NT2/D1 (cell line): ENCODE measurements around the gene SERTAD3.
A peak's percentile ranks its signal among the peaks of the same experiment; 100 is the strongest.
"Not testable (repeated sequence)": the region's sequence is repeated elsewhere in the genome, so short reads cannot be mapped to it uniquely, and the experiment has no call there.

Experiments
- DNase-seq: peaks from one replicate; pipeline ENCODE4 v3.0.0-alpha.2; 2011; ENCODE audit warnings: low read depth, low spot score
- H3K27me3 ChIP-seq: 2 replicates; pipeline ENCODE4 v1.6.0; 2011; ENCODE audit warnings: mild to moderate bottlenecking; ENCODE audit not compliant: insufficient read length, insufficient read depth
- H3K36me3 ChIP-seq: 2 replicates; pipeline ENCODE4 v1.6.1; 2011; ENCODE audit warnings: mild to moderate bottlenecking, low read length, mixed read lengths; ENCODE audit not compliant: insufficient read depth, insufficient read length
- H3K4me1 ChIP-seq: 2 replicates; pipeline ENCODE4 v1.5.1; 2011; ENCODE audit not compliant: insufficient read depth, insufficient read length
- H3K4me3 ChIP-seq: 2 replicates; pipeline ENCODE4 v1.5.1; 2011; ENCODE audit warnings: low read depth; ENCODE audit not compliant: insufficient read length
- H3K9ac ChIP-seq: 2 replicates; pipeline ENCODE4 v1.6.0; 2011; ENCODE audit warnings: low read depth; ENCODE audit not compliant: insufficient read length
- H3K9me3 ChIP-seq: 2 replicates; pipeline ENCODE4 v1.5.1; 2011; ENCODE audit warnings: mild to moderate bottlenecking, low read length; ENCODE audit not compliant: insufficient read depth
- SUZ12 ChIP-seq: IDR thresholded peaks from 2 replicates; pipeline ENCODE4 v1.6.1; 2011; ENCODE audit not compliant: insufficient read length, insufficient read depth; ENCODE audit errors: extremely low read depth
- YY1 ChIP-seq: IDR thresholded peaks from 2 replicates; pipeline ENCODE4 v1.6.1; 2011; ENCODE audit not compliant: insufficient read length, insufficient read depth
- ZNF274 ChIP-seq: IDR thresholded peaks from 2 replicates; pipeline ENCODE4 v1.6.1; 2011; ENCODE audit warnings: mild to moderate bottlenecking, low read depth, low read length

SERTAD3 gene

GRCh38 chr19:40464059-40465024, 20.2 kb upstream of the SERTAD3 start:
- Histone ChIP-seq H3K4me1 (peaks cover 10% of the 10 kb centered on the region), H3K4me3 (peak overlapping the region; percentile 62), H3K9ac (peak overlapping the region; percentile 64), H3K9me3 (no peaks in the 10 kb centered on the region), H3K36me3 (no peaks in the 10 kb centered on the region), H3K27me3 (peaks cover 29% of the 10 kb centered on the region)
- TF ChIP-seq ZNF274 (no peak), YY1 (no peak), SUZ12 (no peak)
- DNase-seq, result no peak

DNA sequence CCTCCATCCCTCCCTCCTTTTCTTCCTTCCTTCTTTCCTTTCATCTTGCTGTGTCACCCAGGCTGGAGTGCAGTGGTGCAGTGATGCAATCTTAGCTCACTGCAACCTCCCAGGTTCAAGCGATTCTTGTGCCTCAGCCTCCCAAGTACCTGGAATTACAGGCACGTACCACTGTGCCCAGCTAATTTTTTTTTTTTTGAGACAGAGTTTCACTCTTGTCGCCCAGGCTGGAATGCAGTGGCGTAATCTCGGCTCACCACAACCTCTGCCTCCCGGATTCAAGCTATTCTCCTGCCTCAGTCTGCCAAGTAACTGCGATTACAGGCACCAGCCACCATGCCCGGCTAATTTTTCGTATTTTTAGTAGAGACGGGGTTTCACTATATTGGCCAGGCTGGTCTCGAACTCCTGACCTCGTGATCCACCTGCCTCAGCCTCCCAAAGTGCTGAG, 19.5 kb upstream of the SERTAD3 start:
- H3K27me3 ChIP-seq, result peaks cover 26% of the 10 kb centered on the region
- not testable (repeated sequence) for H3K4me1 ChIP-seq, H3K9ac ChIP-seq, H3K4me3 ChIP-seq, DNase-seq, H3K9me3 ChIP-seq, H3K36me3 ChIP-seq

DNA sequence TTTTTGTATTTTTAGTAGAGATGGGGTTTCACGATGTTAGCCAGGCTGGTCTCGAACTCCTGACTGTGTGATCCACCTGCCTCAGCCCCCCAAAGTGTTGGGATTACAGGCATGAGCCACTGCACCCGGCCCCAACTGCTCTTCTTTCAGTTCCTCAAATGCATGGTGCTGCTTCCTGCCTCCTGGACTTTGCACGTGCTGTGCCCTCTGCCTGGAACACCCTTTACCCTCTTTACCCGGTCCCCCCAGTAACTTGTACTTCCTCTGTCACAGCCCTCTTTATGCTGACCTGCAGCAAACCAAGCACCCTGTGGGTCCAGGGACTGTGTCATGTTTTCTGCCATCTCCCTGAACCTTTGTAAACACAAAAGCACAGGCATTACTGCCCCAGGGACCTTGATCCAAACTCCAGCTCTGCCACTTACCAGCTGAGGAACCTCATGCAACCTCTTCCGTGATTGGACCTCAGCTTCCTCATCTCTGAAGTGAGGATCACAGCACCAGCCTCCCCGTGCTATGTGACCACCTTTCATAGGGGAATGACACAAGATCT, 17.6 kb upstream of the SERTAD3 start:
- H3K4me3 ChIP-seq, result no peak overlapping the region
- H3K9ac ChIP-seq, result no peak overlapping the region
- TF ChIP-seq ZNF274 (no peak), SUZ12 (no peak)
- peaks cover 4% of the 10 kb centered on the region for H3K36me3 ChIP-seq
- DNase-seq, result no peak
- H3K9me3 ChIP-seq, result no peaks in the 10 kb centered on the region
- H3K27me3 ChIP-seq, result peaks cover 9% of the 10 kb centered on the region
- peaks cover 8% of the 10 kb centered on the region for H3K4me1 ChIP-seq

DNA sequence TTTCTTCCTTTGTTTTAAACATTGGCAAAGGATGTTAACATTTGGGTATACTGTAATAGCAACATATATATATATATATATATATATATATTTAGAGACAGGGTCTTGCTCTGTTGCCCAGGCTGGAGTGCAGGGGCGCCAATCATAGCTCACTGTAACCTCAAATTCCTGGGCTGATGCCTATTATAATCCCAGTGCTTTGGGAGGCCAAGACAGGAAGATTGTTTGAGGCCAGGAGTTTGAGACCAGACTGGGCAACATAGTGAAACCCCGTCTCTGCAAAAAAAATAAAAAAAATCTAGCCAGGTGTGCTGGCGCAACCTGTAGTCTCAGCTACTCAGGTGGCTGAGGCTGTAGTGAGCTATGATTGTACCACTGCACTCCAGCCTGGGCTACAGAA, 16.1 kb upstream of the SERTAD3 start:
- no peak for DNase-seq

DNA sequence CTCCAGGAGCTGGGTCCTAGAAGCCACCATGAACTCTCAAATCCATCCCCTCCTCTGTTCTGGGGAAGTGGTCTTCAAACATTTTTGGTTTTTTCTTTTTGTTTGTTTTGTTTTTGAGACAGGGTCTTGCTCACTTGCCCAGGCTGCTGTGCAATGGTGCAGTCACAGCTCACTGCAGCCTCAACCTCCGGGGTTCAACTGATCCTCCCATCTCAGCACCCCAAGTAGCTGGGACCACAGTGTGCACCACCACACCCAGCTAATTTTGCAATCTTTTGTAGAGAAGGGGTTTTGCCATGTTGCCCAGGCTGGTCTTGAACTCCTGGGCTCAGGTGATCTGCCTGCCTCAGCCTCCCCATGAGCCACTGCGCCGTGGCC, 14.5 kb upstream of the SERTAD3 start:
- no peak overlapping the region for H3K4me3 ChIP-seq
- TF ChIP-seq SUZ12, result no peak
- no peak for TF ChIP-seq YY1
- TF ChIP-seq ZNF274, result no peak
- no peaks in the 10 kb centered on the region for H3K9me3 ChIP-seq
- no peaks in the 10 kb centered on the region for H3K4me1 ChIP-seq
- H3K36me3 ChIP-seq, result peaks cover 4% of the 10 kb centered on the region
- H3K27me3 ChIP-seq, result no peaks in the 10 kb centered on the region
- no peak for DNase-seq
- no peak overlapping the region for H3K9ac ChIP-seq

More for the DNA sequence above, 16.1 kb upstream of the SERTAD3 start:
- H3K27me3 ChIP-seq, result no peaks in the 10 kb centered on the region
- no peaks in the 10 kb centered on the region for H3K4me1 ChIP-seq
- no peak overlapping the region for H3K9ac ChIP-seq
- TF ChIP-seq SUZ12 (no peak), ZNF274 (no peak), YY1 (no peak)
- H3K36me3 ChIP-seq, result peaks cover 4% of the 10 kb centered on the region
- H3K9me3 ChIP-seq, result no peaks in the 10 kb centered on the region
- no peak overlapping the region for H3K4me3 ChIP-seq

DNA sequence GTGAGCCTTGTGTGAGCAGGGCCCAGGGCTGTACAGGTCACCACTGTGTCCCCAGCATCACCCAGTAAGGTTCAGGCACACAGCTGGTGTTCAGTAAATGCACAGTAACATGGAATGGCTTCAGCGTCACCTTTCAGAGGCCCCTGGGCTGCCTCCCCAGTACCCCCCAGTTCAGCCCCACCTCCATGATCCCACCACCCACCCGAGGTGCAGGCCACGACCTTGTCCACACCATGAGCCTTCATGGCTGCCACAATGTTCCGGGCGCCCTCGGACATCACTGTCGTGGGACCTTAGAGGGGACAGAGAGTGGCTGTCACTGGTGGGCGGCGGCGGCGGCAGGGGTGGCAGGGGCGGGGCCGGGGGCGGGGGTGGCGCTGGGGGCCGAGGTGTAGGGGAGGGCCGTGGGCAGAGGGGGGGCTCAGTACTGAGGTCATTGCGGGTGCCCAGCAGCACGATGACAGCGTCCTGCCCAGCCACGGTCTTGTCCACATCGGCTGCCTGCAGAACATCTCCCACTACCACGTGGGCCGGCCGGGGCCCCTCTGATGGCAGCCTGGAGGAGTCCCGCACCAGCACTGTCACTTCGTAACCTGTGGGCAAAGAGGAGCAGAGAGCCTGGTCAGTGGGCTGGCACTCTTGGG, 13.9 kb upstream of the SERTAD3 start:
- Histone ChIP-seq H3K9me3 (no peaks in the 10 kb centered on the region), H3K27me3 (no peaks in the 10 kb centered on the region), H3K4me1 (no peaks in the 10 kb centered on the region), H3K4me3 (no peak overlapping the region), H3K36me3 (peaks cover 4% of the 10 kb centered on the region), H3K9ac (no peak overlapping the region)
- DNase-seq, result no peak
- TF ChIP-seq ZNF274, result no peak

- H3K27me3 ChIP-seq, result no peaks in the 10 kb centered on the region
- H3K9me3 ChIP-seq, result no peaks in the 10 kb centered on the region
- no peak overlapping the region for H3K9ac ChIP-seq
- no peaks in the 10 kb centered on the region for H3K4me1 ChIP-seq
- no peak for TF ChIP-seq ZNF274
- no peak for TF ChIP-seq SUZ12
- no peak for TF ChIP-seq YY1
- no peak overlapping the region for H3K4me3 ChIP-seq
- peaks cover 4% of the 10 kb centered on the region for H3K36me3 ChIP-seq
- DNase-seq, result no peak
Measured at GRCh38 chr19:40457048-40457447, 12.9 kb upstream of the SERTAD3 start.

DNA sequence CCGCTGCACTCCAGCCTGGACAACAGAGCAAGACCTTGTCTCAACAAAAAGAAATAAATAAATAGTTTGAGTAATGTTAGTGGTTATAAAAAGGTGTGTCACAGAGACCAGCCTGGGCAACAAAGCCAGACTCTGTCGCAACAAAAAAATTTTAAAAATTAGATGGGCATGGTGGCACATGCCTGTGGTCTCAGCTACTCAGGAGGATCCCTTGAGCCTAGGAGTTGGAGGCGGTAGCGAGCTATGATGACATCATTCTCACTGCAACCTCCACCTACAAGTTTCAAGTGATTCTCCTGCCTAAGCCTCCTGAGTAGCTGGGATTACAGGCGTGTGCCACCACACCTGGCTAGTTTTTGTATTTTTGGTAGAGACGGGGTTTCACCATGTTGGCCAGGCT, 9.8 kb upstream of the SERTAD3 start:
- H3K4me1 ChIP-seq, H3K27me3 ChIP-seq, H3K9ac ChIP-seq, H3K4me3 ChIP-seq, DNase-seq, H3K36me3 ChIP-seq, H3K9me3 ChIP-seq: not testable (repeated sequence)
